T-helper 1 cell (primary cell): ENCODE data around the gene PRX.
A peak's percentile ranks its signal among the peaks of the same experiment; 100 is the strongest.
"Not testable (repeated sequence)": the region's sequence is repeated elsewhere in the genome, so short reads cannot be mapped to it uniquely, and the experiment has no call there.

ENCODE experiments used
- DNase-seq, 5 donors: peaks; one replicate each; pipeline ENCODE4 v3.0.0-alpha.2; 2012 to 2020

The PRX gene

GRCh38 chr19:40389404-40390083, 23.6 kb downstream of the PRX start:
- no peak for DNase-seq

DNA sequence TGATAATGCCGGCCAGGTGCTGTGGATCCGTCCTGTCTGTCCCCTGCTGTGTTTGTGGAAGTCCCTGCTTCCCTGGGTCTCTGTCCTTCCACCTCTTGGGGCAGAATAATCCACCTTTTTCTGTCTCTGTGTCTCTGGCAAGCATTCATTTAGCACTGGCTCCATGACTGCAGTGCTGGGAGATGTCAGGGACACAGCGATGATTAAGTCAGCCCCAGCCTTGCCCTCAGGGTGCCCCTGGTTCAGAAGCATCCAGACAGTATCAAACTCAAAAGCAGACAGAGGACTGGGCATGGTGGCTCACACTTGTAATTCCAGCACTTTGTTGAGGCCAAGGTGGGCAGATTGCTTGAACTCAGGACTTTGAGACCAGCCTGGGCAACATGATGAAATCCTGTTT, 24.7 kb downstream of the PRX start:
- DNase-seq = no peak

DNA sequence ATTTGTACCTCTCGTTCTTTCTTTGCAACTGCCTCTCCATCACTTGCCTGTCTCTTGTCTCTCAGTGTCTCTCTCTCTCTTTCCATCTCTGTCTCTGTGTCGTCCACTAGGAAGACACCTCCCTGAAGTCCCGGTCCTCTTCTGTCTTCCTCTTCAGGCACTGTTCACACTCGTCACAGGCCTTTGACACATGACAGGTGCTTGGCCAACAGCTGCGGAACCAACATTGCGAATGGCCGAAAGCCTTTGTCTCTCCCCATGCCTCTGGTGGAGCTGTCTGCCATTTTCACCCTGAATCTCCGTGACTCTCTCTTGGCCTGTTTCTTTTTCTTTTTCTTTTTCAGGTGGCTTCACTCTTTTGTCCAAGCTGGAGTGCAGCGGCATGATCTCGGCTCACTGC, 26.0 kb downstream of the PRX start:
- DNase-seq = no peak

GRCh38 chr19:40383668-40384248, 29.4 kb downstream of the PRX start:
- no peak for DNase-seq

DNA sequence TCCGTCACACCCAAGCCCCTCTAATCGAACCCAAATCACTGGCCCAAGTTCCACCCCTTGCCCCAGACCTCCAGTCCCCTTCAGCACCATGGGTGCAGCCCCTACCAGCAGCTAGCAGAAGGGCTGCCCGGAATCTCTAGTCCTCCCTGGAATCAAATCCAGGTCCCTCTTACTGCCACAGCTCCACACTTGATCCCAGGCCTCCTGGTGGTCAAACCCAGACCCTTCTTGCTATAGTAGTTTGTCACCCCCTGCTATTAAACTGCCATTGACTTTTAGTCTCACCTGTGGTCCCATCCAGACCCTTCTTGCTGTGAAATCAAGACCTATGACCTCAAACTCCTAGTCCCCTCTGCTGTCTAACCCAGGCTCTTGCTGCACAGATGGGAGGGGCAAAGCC, 31.9 kb downstream of the PRX start:
- no peak for DNase-seq

GRCh38 chr19:40380199-40381037, 32.8 kb downstream of the PRX start:
- DNase-seq = no peak

GRCh38 chr19:40379446-40380198, 33.6 kb downstream of the PRX start:
- no peak for DNase-seq

GRCh38 chr19:40378509-40378908, 34.7 kb downstream of the PRX start:
- DNase-seq = no peak

GRCh38 chr19:40377876-40378385, 35.2 kb downstream of the PRX start:
- DNase-seq = no peak

DNA sequence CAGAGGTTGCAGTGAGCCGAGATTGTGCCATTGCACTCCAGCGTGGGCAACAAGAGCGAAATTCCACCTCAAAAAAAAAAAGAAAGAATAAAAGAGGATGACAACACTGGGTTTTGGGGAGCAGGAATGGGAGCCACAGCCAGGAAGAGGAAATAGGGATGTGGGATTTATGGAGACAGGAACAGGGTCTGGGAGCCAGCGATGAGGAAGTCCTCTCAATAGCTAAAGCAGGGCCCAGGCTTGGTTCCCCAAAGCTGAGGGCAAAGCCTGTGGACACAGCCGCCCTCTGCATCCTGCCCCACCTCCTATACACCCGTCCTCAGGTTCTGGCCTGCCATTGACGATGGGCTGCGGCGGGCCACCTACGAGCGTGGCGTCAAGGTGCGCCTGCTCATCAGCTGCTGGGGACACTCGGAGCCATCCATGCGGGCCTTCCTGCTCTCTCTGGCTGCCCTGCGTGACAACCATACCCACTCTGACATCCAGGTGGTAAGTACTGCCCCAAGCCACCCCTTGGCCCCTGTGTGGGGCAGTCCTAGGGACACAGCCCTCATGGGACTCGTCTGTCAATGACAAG, 36.8 kb downstream of the PRX start:
- no peak for DNase-seq

DNA sequence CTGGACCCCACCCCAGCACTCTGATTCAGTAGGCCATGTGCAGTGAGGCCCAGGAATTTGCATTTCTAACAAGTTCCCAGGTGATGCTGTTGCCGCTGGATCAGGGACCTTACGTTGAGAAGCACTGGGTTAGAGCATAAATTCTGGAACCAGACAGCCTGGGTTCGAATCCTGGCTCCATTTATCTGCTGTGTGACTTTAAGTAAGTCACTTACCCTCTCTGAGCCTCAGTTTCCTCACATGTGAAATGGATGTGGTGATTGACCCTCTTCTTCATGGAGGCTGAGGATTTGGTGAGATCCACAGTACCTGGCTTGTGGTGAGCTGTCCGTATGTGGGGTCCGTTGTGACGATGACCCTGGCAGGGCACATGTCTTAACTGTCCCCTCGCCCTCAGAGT, 39.1 kb downstream of the PRX start:
- no peak for DNase-seq

- no peak for DNase-seq
Observed at GRCh38 chr19:40371802-40372122, 41.4 kb downstream of the PRX start.

DNA sequence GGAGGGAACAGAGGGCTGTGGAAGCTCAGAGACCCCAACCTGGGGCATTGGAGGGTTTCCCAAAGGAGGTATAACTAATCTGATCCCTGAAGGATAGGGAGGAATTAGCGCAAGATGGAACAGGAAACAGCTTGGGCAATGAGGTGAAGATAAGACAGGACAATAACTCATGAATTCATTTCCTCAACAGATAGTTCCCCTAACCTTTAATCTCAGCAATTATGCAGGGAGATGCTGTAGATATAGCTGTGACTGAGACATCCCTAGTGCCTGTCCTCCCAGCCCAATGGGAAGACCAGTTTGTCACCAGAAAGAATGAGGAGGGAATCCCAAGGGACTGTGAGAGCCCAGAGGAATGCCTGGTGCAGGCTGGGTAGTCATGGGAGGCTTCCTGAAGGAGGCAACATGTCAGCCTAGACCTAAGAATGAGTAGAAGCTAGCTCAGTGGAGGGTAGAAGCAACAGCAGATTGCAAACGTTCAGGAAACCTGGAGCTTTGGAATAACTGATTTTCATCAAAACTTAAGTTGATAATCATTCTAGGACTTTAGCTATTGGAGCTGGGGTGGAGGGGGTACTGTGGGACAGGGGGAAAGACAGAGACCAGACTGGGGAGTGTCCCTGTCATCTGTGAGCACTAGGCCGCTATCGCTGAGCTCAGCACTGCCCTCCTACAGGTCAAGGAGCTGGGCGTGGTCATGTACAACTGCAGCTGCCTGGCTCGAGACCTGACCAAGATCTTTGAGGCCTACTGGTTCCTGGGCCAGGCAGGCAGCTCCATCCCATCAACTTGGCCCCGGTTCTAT, 42.0 kb downstream of the PRX start:
- DNase-seq = no peak

DNA sequence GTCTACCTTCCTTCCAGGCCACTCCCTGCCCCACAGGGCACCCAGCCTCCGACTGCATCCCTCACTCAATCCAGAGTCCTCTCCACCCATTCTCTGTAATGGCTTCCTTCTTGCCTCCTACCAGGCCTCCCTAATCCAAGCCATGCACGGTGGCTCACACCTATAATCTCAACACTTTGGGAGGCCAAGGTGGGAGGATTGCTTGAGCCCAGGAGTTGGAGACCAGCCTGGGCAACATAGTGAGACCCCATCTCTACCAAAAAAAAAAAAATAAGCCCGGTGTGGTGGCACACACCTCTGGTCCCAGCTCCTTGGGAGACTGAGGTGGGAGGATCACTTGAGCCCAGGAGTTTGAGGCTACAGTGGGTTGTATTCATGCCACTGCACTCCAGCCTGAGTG, 42.9 kb downstream of the PRX start:
- DNase-seq = not testable (repeated sequence)

DNA sequence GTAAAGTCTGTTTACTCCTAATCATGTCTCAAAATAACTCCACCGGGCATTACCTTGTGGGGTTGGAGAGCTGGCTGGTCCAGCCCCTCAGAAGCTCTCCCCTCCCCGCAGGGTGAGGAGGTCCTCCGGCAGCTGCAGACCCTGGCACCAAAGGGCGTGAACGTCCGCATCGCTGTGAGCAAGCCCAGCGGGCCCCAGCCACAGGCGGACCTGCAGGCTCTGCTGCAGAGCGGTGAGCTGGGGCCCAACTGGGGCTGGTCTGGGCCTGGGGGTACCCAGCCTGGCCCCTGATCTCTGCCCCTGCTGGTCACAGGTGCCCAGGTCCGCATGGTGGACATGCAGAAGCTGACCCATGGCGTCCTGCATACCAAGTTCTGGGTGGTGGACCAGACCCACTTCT, 43.4 kb downstream of the PRX start:
- DNase-seq = no peak

DNA sequence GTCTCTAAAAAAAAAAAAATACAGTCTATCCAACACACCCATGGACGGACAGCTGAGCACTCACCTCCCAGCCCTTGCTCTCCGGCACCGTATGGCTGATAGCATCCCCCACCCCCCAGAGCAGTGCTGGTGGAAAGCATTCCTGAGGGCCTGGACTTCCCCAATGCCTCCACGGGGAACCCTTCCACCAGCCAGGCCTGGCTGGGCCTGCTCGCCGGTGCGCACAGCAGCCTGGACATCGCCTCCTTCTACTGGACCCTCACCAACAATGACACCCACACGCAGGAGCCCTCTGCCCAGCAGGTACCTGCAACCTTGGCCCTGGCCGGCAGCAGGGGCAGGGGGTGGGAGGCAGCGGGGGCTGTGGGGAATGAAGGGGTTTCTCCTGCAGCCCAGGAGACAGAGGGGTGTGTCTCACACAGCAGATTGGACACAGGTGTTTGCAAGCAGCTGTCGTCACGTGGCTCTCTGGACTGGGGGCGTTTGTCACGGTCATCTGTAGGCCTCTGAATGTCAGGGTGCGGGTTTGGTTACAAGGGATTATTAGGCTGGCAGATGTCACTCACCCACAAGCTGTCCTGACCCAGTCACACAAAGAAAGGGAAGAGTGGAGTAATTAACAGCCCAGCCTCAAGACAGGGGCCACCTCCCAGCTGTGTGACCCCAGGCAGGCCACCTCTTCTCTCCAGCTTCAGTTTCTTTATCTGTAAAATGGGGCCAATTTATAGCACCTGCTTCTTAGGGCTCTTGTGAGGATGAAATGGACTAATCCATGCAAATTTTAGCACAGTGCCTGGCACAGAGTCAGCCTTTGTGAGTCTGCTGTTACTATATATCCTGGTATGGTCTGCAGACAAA, 45.4 kb downstream of the PRX start:
- DNase-seq = no peak

DNA sequence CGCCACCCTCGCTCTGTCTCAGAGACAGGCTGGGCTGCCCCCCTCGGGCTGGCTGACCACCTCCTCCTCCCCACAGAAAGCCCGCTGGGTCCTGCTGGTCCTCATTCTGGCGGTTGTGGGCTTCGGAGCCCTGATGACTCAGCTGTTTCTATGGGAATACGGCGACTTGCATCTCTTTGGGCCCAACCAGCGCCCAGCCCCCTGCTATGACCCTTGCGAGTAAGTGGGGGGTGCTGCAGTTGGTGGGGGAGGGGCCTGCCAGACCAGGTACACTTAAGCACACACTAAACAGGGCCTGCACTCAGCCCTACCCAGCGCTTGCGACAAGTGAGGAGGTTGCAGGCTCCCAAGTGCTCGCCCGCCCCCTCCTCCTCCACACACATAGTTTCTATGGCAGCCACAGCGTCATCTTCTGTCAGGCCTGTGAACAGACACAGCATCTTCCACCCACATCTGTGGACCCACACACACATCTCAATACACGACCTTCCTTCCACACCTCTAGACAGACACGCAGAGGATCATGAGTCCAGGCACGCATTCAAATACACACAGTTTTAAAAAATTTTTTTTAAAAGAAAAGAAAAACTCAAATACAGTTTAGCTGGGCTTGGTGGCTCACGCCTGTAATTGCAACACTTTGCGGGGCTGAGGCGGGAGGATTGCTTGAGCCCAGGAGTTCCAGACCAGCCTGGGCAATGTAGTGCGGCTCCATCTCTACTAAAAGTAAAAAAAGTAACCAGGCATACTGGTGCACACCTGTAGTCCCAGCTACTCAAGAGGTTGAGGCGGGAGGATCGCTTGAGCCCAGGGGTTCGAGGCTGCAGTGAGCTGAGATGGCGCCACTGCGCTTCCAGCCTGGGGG, 46.2 kb downstream of the PRX start:
- DNase-seq = no peak

DNA sequence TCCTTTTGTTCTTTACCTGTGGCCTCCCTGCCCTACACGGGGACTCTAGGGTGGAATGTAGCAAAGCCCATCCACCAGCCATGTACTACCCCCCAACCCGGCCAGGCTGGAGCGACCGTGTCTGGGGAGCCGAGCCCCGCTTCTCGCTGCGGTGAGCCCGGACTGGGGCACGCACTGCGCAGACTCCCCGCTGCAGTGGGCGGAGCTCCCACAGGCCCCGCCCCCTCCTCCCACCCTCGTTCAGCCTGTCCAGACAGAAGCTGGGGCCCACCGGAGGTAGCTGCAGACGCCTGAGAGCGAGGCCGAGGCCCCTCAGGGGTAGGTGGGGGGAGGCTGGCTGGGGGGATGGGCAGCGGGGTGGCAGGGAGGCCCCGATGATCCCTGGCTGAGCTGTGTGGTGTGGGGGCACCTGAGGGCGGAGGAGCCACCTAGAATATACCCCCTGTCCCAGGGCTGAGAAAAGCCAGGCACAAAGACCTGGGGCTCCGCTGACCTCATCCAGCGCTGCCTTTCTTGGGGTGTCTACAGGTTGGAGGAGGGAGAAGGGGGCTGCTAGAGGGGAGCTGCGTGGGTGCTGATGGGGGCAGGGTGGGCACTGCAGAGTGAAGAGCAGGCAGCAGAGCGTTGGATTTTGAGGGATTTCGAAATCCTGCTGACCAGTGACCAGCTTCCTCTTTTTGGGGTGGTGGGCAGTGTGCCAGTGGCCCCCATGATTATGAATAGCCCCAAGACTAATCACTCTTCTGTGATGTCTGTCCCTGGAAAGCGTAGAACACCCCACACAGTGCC, 47.4 kb downstream of the PRX start:
- peak in 3 of 5 donors; percentile 19 to 46 (median 19) for DNase-seq

- no peak for DNase-seq
Observed at GRCh38 chr19:40365010-40365409, 48.2 kb downstream of the PRX start.
